Left renal cortex interstitium (tissue), 4 donors: ENCODE results near the gene PDGFA. TPM values are rescaled to one million over a fixed set of nuclear protein-coding genes. Genes with fewer than 3 reads are reported as not detected.

Experiments used
- DNase-seq, 4 donors: peaks; one replicate each; pipeline ENCODE4 v3.0.0-alpha.2; 2013; ENCODE audit warnings: low read depth in 4 of 4, low spot score in 2 of 4, missing footprints in 1 of 4
- polyA plus RNA-seq, 4 donors: library from polyadenylated mRNA; unstranded; fragments of 120-200 nt; gene quantifications; one replicate each; pipeline ENCODE4 v1.2.1, GENCODE V29; 2013; ENCODE audit not compliant: insufficient read length in 4 of 4

Gene PDGFA
- polyA plus RNA-seq, 4 donors = 44.5 to 57.8 (median 50.3) TPM

DNA sequence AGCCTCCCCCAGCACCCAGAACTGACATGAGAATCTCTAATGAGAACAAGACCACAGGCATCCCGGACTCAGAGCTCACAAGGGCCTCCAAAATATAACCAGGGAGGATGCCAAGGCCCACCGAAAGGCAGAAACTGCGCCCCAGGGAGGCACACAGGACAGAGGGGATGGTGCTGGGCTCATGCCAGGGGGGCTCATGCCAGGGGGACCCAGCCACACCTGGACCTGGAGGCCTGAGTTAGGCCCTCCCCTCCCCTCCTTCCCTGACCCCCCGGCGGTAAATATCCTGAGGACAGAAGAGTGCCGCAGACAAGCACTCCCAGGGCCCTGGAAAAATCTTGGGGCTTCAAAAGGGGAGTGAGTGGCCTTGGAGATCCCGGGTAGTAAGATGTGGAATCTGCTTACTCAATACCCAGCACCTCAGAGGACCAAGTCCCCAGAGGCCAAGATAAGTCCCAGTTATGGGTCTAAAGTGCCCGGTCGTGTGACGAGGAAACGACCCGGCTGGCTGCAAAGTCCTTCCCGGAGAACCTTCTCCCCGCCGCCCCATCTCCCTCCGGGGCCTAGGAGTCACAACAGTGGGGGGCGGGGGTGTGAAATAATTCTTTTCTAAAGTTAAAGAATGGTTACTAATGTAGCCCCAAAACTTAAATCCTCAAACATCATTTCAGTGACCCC lies 11.9 kb downstream of the PDGFA start:
- no peak for DNase-seq

- no peak for DNase-seq
Measured at GRCh38 chr7:506921-507622, 12.6 kb downstream of the PDGFA start.

DNA sequence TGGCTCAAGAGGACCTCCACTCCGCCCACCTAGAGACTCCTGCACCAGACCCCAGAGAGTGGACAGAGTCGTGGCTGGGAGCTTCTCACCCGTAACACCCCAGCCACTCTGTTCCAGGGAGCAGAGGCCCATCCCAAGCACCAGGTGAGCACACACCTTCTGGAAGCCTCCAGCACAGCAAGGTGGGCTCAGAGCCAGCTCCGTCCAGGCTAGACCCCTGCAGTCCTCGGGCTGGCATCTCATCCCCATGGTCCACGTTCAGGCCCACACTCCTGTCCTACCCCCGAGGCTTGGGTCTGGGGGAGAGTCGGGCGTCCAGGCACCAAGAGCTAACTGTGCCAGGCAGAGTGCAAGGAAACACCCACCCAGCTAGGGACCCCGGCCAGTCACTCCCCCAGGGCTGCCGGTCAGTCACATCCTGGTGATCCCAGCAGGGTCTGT lies 13.2 kb downstream of the PDGFA start:
- DNase-seq = no peak

DNA sequence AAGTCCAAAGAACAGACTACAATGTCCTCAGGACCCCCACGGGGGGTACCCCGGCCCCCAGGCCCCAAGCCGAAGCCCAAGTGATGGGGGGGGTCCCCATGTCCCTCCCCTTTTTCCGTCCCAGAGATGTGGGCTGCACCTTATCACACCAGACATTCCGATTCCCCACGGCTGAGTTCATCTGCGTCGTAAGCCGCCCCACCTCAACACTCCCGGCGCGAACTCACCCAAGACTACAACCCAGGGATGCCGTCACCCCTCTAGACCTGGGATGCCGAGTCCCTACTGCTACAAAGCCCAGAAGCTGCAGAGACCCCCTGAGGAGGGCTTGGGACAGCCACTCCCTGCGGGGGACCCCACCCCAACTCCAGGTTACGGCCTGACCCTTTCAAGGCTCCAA lies 14.5 kb downstream of the PDGFA start:
- DNase-seq = no peak

DNA sequence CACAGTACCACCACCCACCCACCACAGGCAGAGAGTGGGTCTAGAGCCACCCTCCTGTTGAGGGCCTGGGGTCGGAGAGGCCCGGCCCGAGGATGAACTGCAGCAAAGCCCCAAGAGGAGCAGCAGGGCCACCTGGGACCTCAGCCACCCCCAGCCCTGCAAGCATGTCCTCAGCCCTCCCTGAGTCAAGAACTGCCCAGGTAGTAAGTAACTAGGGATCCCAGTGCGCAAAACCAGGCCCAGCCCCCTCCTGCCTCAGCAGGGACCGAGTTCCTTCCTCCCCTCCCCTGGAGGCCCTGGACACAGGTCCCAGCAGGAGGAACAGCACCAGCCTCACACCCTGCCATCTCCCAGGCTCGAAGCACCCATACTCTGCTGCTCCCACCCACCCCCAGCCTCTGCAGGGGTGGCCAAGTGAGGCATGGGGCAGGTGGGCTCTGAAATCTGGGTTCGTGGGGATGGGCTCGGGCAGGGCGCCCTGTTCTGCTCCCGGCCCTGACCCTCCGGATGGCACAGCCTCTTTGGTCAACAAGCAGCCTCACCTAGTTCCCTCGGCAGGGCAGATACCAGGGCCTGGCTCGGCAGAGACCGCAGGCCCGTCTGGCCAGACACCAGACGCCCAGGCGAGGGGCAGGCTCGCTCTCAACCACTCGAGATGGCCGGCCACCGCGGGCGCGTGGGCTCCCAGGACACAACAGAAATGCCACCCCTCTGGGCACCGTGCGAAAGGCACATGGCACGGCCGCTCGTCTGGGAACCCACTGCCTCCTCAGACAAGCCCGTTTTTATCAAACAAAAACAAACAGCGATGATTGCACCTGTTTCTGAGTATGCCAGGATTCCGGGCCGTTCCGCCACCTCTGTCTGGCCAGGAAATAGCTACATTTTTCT lies 15.2 kb downstream of the PDGFA start:
- no peak for DNase-seq

GRCh38 chr7:503575-504111 lies 16.0 kb downstream of the PDGFA start:
- no peak for DNase-seq

- no peak for DNase-seq
Measured at GRCh38 chr7:502296-502695, 17.4 kb downstream of the PDGFA start.

DNA sequence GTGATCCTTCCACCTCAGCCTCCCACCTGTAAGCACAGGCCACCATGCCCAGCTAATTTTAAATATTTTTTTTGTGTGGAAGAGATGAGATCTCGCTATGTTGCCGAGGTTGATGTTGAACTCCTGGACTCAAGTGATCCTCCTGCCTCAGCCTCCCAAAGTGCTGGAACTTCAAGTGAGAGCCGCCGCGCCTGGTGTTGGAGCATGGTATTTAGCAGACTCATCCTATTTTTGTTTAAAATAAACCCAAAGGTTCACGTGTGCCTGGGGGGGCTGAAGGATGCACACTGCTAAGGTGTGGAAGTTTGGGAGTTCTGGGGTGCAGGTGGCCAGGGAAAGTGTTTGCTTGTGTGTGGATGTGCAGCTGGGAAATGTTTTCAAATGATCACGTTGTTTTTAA lies 18.1 kb downstream of the PDGFA start:
- no peak for DNase-seq

DNA sequence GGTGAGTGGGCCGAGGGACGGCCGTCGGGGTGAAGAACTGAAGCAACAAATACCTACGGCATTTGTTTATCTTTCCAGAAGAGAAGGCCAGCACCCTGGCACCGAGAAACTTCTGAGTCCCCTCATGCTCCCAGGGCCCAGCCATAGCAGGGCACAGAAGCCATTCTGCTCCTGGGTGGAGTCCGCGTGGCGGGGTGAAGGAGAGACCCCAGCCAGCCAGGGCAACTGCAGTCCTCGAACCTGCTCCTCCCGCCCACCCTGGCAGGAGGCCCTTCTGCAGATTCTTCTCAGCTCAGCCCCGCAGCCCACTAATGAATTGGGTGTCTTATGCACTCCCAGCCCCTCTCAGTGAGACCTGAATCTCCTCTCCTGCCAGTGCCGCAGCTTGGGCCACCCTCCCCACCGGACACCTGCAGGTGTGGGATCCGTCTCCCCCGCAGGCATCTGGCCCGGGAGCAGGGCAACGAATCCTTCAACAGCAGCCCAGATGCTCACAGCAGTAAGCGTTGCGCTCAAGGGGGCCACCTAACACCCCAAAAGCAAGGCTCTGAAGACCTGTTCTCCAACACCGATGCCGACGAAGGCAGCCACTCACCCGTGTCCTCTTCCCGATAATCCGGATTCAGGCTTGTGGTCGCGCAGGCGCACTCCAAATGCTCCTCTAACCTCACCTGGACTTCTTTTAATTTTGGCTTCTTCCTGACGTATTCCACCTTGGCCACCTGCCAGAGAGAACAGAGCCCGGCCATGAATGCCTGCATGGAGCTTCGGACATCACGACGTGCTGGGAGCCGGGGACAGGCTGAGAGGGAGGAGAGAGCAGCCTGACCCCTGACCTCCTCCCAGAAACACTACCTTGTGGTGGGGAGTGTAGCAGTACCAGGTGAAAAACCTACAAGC lies 18.9 kb downstream of the PDGFA start:
- no peak for DNase-seq

- DNase-seq = no peak
Measured at GRCh38 chr7:499853-500485, 19.7 kb downstream of the PDGFA start.

DNA sequence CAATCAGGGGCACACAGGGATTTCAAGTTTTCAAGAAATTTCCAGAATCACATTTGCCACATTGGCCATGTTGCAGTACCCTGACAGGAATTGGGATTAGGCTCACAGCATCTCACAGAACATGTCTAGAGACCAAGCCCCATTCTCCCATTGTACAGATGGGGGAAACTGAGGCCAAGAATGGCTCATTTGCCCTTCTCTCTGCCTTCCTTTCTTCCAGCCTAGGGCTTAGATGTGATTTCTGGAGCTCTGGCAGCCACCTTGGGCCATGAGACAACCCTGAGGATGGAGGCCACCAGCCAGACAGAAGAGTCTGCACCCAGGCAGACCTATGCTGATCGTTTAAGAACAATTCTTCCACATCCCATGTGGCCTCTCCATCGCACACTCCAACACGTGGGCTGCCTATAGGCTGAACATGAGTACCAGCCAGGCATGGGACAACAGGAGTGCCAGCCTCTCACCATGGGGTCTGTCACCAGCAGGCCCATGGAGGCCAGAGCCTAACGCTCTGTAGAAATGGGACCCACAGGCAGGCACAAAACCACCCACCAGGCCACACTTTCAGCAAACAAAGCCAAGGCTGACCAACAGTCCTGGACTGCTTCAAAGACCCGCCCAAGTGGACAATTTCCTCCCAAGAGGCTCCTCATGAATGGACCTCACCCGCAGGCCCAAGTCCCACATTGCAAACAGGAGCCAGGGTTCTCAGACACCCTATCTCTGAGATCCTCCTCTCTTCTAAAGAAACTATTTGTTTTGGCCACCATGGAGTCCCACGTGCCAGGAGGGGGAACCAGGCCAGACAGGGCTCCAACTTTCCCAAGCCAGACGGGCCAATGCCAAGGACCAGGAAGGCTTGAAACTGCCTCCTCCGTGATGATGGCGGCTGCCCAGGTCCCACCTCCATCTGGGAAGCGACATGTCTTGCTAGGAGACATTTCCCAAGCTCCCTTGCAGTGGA lies 20.7 kb downstream of the PDGFA start:
- DNase-seq = no peak

GRCh38 chr7:497946-498655 lies 21.5 kb downstream of the PDGFA start:
- no peak for DNase-seq

- no peak for DNase-seq
Measured at GRCh38 chr7:497346-497745, 22.3 kb downstream of the PDGFA start.

- no peak for DNase-seq
Measured at GRCh38 chr7:496528-497295, 22.9 kb downstream of the PDGFA start.

- DNase-seq = no peak
Measured at GRCh38 chr7:495761-496321, 23.8 kb downstream of the PDGFA start.

DNA sequence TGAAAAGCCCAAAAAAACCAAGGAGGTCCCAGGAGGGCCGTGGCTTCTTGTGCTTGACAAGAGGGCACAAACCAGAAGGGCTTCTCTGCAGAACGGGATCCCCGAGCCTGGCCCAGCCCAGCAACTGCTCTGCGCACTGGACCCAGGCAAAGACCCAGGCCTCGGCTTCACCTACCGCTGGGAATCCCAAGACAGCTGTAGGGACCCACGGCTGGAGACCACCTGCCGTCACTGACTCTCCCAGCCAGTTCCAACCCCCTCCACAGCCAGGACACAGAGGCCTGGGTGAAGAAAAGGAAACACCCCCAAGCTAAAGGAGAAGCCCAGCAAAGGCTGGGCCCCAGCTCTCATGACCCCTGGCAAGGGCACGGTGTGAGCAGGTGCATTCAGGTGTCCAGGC lies 24.3 kb downstream of the PDGFA start:
- DNase-seq = no peak

GRCh38 chr7:494906-495305 lies 24.7 kb downstream of the PDGFA start:
- no peak for DNase-seq
